Transverse colon (tissue), 4 donors: ENCODE data around the gene KHDC4. TPM values are rescaled to one million over a fixed set of nuclear protein-coding genes. Genes with fewer than 3 reads are reported as not detected.

Source experiments
- DNase-seq: peaks from one replicate; pipeline ENCODE4 v3.0.0-alpha.2; 2019
- H3K27ac ChIP-seq, 4 donors: fragments of 200-600 bp; sonication (generic); 2 replicates each; pipeline ENCODE4 v1.5.1; 2016 to 2018; ENCODE audit warnings: inconsistent platforms in 4 of 4
- H3K27me3 ChIP-seq: fragments of 200-600 bp; sonication (generic); 2 replicates; pipeline ENCODE4 v1.5.1; 2017; ENCODE audit warnings: inconsistent platforms
- H3K36me3 ChIP-seq, 4 donors: fragments of 200-600 bp; sonication (generic); 2 replicates each; pipeline ENCODE4 v1.5.1; 2017 to 2019; ENCODE audit warnings: inconsistent platforms in 4 of 4
- H3K4me1 ChIP-seq, 4 donors: fragments of 200-600 bp; sonication (generic); 2 replicates each; pipeline ENCODE4 v1.5.1; 2017 to 2020; ENCODE audit warnings: inconsistent platforms in 4 of 4
- H3K4me3 ChIP-seq, 4 donors: fragments of 200-600 bp; sonication (generic); 1 replicate in 1 of 4; 2 replicates in 3 of 4; pipeline versions ENCODE4 v1.5.1 to v1.6.1; 2017 to 2019; ENCODE audit warnings: inconsistent platforms in 4 of 4
- H3K9me3 ChIP-seq, 2 donors: fragments of 200-600 bp; sonication (generic); 2 replicates each; pipeline ENCODE4 v1.5.1; 2017 to 2019; ENCODE audit warnings: inconsistent platforms in 2 of 2
- EP300 ChIP-seq: sonication (generic); formaldehyde crosslinking; IDR thresholded peaks from one replicate; pipeline ENCODE4 v1.6.1; 2017; ENCODE audit warnings: antibody characterized with exemption, low read depth
- POLR2A ChIP-seq: fragments of 450-650 bp; IDR thresholded peaks from one replicate; pipeline ENCODE4 v1.6.1; 2016; ENCODE audit warnings: antibody characterized with exemption, mild to moderate bottlenecking, moderate library complexity
- POLR2AphosphoS5 ChIP-seq, 3 donors: sonication (generic); formaldehyde crosslinking; IDR thresholded peaks; one replicate each; pipeline ENCODE4 v1.6.1; 2016; ENCODE audit warnings: antibody characterized with exemption in 3 of 3
- WGBS, 2 donors: methylation state at CpG; one replicate each; pipeline ENCODE4 v1.1.5; 2018; ENCODE audit warnings: low coverage in 1 of 2; 5-methylcytosine and 5-hydroxymethylcytosine counted together
- in situ Hi-C, 4 donors: fragments of 200-750 bp; cut with MboI; loops; one replicate each; pipeline versions ENCODE4 v1.15.0 to v1.15.1; 2017; ENCODE audit warnings: low sequenced_read_pairs in 3 of 4, low pct_ligation_motif_present in 1 of 4, low pct_unique_long_range_greater_than_20kb in 1 of 4
- intact Hi-C: fragments of 100-400 bp; cut with DNase I; formaldehyde crosslinking; loops from one replicate; pipeline ENCODE4 v1.15.1; 2023; ENCODE audit warnings: low total_unique reads
- total RNA-seq, 4 donors: library from RNA; depleted of rRNA; stranded (reverse); fragments of >200 nt; gene quantifications; one replicate each; pipeline ENCODE4 v1.1.0, GENCODE V29; 2016
- TF ChIP-seq, protein P1 (sequence below), 5 experiments: fragments of 200-600 bp in 3 of 5; fragments of 450-650 bp in 2 of 5; sonication (generic) in 3 of 5; IDR thresholded peaks; 1 replicate in 2 of 5; 2 replicates in 3 of 5; pipeline ENCODE4 v1.5.1; 2016 to 2017; ENCODE audit warnings: antibody characterized with exemption in 5 of 5, inconsistent platforms in 3 of 5, mild to moderate bottlenecking in 2 of 5, moderate library complexity in 1 of 5

The KHDC4 gene
- total RNA-seq, 4 donors from 2014 or later: 76.2 to 158 (median 98.7) TPM

DNA sequence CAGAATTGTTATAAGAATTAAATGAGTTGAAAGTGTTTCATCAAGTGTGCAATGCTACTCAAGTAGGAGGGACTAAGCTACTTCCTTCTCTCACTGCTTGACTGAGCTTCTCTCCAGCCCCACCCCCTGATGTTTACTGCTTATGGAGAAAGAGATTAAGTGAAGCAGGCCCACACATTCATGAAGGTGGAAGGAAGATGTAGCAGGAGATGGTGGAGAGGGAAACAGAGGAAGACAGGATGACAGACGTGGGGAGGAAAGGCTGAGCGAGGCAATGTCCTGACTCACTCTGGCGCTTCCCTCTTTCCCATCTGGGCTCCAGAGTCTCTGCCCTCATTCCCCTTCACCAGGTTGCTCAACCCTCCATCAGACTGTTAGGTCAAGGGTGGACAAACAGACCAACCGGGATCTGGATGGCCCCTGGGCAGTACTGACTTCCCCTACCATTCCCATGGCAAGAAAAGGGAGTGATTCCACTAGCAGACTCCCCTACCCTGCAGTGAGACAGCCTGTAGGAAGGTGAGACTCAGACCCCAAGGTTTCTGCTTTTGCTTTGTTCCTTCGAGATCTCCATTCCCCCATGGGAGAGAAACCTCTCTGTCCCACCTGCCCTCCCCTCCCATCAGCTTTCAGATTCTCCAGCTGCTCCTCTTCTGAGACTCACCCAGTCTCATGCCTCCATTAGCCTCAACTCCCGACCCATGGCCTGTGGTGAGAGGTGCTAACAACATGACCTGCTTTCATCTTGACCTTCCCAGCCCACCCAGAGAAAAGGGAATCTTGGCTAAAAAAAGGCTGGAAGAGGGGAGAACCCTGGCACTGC lies 47.3 kb upstream of the KHDC4 start:
- H3K9me3 ChIP-seq: no peaks in the 10 kb centered on the region
- no peak for TF ChIP-seq POLR2A
- TF ChIP-seq POLR2AphosphoS5 (IDR thresholded peaks at IDR 0.05): no peak
- TF ChIP-seq EP300: no peak
- TF ChIP-seq, protein P1, sequence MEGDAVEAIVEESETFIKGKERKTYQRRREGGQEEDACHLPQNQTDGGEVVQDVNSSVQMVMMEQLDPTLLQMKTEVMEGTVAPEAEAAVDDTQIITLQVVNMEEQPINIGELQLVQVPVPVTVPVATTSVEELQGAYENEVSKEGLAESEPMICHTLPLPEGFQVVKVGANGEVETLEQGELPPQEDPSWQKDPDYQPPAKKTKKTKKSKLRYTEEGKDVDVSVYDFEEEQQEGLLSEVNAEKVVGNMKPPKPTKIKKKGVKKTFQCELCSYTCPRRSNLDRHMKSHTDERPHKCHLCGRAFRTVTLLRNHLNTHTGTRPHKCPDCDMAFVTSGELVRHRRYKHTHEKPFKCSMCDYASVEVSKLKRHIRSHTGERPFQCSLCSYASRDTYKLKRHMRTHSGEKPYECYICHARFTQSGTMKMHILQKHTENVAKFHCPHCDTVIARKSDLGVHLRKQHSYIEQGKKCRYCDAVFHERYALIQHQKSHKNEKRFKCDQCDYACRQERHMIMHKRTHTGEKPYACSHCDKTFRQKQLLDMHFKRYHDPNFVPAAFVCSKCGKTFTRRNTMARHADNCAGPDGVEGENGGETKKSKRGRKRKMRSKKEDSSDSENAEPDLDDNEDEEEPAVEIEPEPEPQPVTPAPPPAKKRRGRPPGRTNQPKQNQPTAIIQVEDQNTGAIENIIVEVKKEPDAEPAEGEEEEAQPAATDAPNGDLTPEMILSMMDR (IDR thresholded peaks at IDR 0.05): no peak
- in situ Hi-C loops (loop anchor here in 3 of 4 donors (5.0 to 10.0 kb wide), 2 partner anchors 44 to 47 kb away; partner anchors contain the start of gene KHDC4 (in 2 of the 3)), intact Hi-C loops (no loop called here)
- H3K27me3 ChIP-seq: no peaks in the 10 kb centered on the region
- WGBS, 2 donors: 61% methylated on average over 6 of the region's 6 CpGs; no CpG with 5 or more reads in 1 of the 2 donors
- H3K4me3 ChIP-seq: no peak overlapping the region
- peaks cover 32 to 66% (median 44%) of the 10 kb centered on the region in 4 donors for H3K4me1 ChIP-seq
- H3K27ac ChIP-seq: peak overlapping the region; percentile 92 to 96 (median 94)
- DNase-seq: peak; percentile 56
- no peaks in the 10 kb centered on the region for H3K36me3 ChIP-seq

DNA sequence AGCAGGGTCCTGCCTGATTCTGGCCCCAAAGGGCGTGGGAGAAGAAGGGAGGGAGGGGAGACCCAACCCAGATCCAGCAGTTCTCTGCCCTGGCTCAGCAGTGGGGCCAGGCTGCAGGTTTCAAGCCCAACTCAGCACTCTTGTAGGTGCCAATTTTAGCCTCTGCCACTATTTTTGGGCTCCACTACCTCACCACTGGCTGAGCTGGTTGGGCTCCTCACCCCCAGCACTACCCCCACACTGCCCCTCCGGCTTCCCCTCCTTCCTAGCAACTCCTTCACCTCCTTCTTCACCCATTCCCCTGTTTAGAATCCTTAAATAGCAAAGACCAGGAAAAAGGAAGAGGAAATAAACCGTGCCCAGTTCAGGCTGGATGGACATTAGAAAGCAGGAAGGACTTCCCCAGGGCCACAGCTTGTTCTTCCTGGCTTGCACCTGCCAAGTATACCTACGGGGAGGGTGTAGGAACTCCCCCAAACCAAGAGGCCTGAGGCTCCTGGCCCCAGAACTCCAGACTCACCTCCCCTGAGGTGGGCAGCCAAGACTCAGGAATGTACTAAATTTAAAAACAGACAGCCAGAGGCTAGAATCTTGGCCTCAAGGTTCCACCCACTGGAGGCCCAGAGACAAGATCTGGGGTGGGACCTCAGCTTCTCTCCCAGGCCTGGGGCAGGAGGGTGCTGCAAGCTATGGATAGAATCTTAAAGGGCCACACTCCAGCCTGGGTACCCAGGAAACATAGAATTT lies 45.6 kb upstream of the KHDC4 start:
- H3K9me3 ChIP-seq: no peaks in the 10 kb centered on the region
- no peaks in the 10 kb centered on the region for H3K36me3 ChIP-seq
- TF ChIP-seq, protein P1 (IDR thresholded peaks at IDR 0.05): no peak
- H3K4me1 ChIP-seq: peaks cover 44 to 83% (median 60%) of the 10 kb centered on the region in 4 donors
- 21% methylated on average over 4 of the region's 4 CpGs; no CpG with 5 or more reads in 1 of the 2 donors for WGBS, 2 donors
- H3K4me3 ChIP-seq: peak overlapping the region in 3 of 4 donors; percentile 70 to 75 (median 72)
- intact Hi-C loops (no loop called here), in situ Hi-C loops (loop anchor here in 3 of 4 donors (5.0 to 10.0 kb wide), 2 partner anchors 42 to 45 kb away; partner anchors contain the start of gene KHDC4 (in 2 of the 3))
- peak; percentile 50 for DNase-seq
- peak overlapping the region; percentile 92 to 96 (median 94) for H3K27ac ChIP-seq
- H3K27me3 ChIP-seq: no peaks in the 10 kb centered on the region

DNA sequence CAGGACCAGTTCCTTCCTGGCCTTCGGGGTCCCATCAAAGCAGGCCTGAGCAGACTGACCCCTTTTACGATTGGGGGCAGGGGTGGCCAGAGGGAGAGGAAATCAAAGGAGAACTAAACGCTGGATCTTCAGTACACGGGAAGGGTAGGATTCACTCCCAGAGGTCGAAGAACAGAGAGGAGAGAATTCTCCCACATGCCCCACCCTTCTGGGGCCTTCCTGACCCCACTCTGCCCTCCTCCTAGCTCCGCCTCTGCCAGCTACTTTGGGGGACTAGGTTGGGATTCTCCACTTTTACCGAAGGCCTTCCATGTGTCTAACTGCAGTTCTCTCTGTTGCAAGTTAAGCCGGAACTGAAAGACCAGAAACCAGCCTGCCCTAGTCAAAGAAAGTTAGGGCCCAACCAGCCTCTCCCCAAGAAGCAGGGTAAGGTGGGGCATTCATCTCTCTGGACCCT lies 44.8 kb upstream of the KHDC4 start:
- 1% methylated on average over 8 of the region's 8 CpGs; no CpG with 5 or more reads in 1 of the 2 donors for WGBS, 2 donors

More for the DNA sequence above, 44.8 kb upstream of the KHDC4 start:
- TF ChIP-seq, protein P1 (IDR thresholded peaks at IDR 0.05): no peak
- TF ChIP-seq EP300: no peak
- peaks cover 48 to 91% (median 68%) of the 10 kb centered on the region in 4 donors for H3K4me1 ChIP-seq
- in situ Hi-C loops: no loop called here
- intact Hi-C loops: no loop called here
- no peaks in the 10 kb centered on the region for H3K27me3 ChIP-seq
- H3K4me3 ChIP-seq: peak overlapping the region; percentile 70 to 75 (median 72)
- H3K27ac ChIP-seq: peak overlapping the region; percentile 92 to 96 (median 94)
- no peaks in the 10 kb centered on the region for H3K36me3 ChIP-seq
- peak; percentile 47 for DNase-seq
- no peaks in the 10 kb centered on the region for H3K9me3 ChIP-seq
